HPDE6-E6E7 (cell line): ENCODE measurements around the gene PLEKHM3.

Experiments
- DNase-seq: peaks from one replicate; pipeline ENCODE4 v3.0.0; 2011; ENCODE audit warnings: missing footprints; ENCODE audit errors: extremely low spot score

The PLEKHM3 gene

GRCh38 chr2:207796585-207797350 is 228.6 kb downstream of the PLEKHM3 start:
- no peak for DNase-seq

- DNase-seq: peak; percentile 91
These were observed 233.0 kb downstream of the PLEKHM3 start for GRCh38 chr2:207792244-207792785.

- DNase-seq: no peak
These were observed 233.6 kb downstream of the PLEKHM3 start for GRCh38 chr2:207791579-207792243.

- no peak for DNase-seq
These were observed 234.4 kb downstream of the PLEKHM3 start for GRCh38 chr2:207790898-207791297.

- DNase-seq: no peak
These were observed 237.5 kb downstream of the PLEKHM3 start for GRCh38 chr2:207787800-207788199.

GRCh38 chr2:207787017-207787416 is 238.3 kb downstream of the PLEKHM3 start:
- DNase-seq: no peak

- no peak for DNase-seq
These were observed 240.4 kb downstream of the PLEKHM3 start for GRCh38 chr2:207784898-207785297.

GRCh38 chr2:207783514-207783913 is 241.8 kb downstream of the PLEKHM3 start:
- DNase-seq: no peak

- no peak for DNase-seq
These were observed 242.9 kb downstream of the PLEKHM3 start for GRCh38 chr2:207782238-207783030.

GRCh38 chr2:207779523-207779922 is 245.8 kb downstream of the PLEKHM3 start:
- no peak for DNase-seq

- no peak for DNase-seq
These were observed 246.9 kb downstream of the PLEKHM3 start for GRCh38 chr2:207778298-207778882.

- DNase-seq: no peak
These were observed 248.2 kb downstream of the PLEKHM3 start for GRCh38 chr2:207777124-207777523.

- no peak for DNase-seq
These were observed 249.9 kb downstream of the PLEKHM3 start for GRCh38 chr2:207775473-207775872.

GRCh38 chr2:207772844-207773205 is 252.5 kb downstream of the PLEKHM3 start:
- DNase-seq: no peak

- DNase-seq: no peak
These were observed 253.1 kb downstream of the PLEKHM3 start for GRCh38 chr2:207772081-207772843.

- DNase-seq: no peak
These were observed 253.9 kb downstream of the PLEKHM3 start for GRCh38 chr2:207771421-207771820.
